GM11168 (cell line): ENCODE measurements around the gene RCCD1.

Experiments used
- in situ Hi-C: fragments of 300-500 bp; cut with MboI; formaldehyde crosslinking; loops from one replicate; pipeline ENCODE4 v1.12.0; 2022; ENCODE audit warnings: low sequenced_read_pairs; ENCODE audit not compliant: unreplicated experiment

RCCD1 gene

DNA sequence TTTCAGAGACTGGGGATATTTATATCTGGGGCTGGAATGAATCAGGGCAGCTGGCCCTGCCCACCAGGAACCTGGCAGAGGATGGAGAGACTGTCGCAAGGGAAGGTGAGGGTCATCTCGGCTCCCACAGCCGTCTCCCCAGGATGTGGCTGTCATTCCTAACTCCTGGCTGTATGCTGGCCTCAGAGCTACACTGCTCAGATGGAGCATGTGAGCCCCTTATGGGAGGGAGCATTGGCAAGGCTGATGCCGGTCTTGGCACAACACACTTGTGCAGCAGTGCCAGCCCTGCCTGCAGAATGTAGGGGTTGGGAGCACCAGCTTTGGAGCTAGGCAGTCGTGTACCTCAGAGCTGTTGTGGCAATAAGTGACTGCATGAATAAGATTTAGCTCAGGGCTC lies 5.2 kb downstream of the RCCD1 start:
- in situ Hi-C loops, result loop anchor here (10.0 kb wide), 1 partner anchor 75 kb away; no protein-coding TSS in a partner anchor

DNA sequence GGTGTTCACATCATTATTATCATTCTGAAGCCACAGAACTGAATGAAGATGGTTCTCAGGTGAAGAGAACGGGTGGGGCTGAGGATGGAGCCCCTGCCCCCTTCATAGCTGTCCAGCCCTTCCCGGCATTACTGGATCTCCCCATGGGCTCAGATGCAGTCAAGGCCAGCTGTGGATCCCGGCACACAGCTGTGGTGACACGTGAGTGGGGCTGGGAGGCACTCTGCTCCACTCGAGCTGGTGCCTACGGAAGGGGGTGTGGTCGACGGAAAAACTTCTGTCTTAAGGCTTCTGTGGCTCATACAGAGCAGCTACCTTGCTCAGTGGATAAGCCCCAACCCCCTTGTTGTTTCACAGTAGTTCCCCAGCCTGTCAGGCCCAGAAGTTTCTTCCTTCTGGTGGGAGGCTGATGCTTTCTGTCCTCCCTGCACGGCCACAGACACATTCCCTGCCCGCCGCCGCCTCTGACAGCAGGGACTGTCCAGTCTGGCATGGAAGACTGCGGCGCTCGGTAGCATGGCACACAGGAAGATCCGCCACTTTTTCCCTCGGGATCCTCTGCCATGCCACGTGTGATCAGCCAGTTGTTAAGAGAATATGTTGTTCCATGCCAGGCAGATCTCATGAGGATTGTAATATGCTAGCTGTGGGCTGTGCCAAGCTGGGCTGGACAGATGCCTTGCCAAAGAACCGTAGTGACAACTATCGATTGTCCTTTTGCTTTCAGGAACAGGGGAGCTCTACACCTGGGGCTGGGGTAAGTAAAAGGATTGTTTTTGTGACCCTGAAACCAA lies 5.8 kb downstream of the RCCD1 start:
- in situ Hi-C loops, result no loop called here

DNA sequence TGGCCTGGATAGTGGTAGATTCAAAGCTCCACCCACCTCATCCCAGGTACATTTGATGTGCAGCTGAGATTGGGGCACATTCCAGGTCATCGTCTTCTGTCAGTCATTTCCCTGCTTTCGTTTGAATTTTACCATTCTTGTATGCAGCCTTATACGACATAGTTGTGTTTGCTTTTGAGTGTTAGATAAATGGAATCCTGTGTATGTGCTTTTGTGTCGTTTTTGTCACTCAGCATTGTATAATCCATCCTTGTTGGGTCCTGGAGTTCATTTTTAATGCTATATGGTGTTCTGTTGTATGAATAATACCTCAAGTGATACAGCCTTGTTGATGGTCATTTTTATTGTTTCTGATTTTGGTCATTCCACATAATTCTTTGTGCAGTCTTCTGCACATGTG lies 7.3 kb downstream of the RCCD1 start:
- in situ Hi-C loops, result no loop called here

DNA sequence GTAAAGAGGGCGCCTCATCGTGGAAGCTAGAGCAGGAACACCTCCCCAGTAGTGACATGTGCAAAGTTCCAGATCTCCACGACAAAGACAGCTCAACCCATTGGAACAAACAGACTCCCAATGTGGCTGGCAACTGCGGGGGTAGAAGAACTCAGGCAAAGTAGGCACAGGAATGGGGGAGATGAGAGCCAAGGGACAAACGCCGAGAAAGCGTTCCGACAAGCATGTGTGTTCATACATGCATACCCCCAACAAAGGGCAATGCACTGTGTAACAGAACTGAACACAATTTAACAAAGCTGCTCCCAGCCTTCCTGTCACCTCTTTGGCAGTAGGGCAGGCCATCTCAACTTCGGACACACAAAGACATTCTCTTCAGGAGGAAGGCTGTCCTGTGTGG lies 11.6 kb downstream of the RCCD1 start:
- in situ Hi-C loops, result no loop called here

DNA sequence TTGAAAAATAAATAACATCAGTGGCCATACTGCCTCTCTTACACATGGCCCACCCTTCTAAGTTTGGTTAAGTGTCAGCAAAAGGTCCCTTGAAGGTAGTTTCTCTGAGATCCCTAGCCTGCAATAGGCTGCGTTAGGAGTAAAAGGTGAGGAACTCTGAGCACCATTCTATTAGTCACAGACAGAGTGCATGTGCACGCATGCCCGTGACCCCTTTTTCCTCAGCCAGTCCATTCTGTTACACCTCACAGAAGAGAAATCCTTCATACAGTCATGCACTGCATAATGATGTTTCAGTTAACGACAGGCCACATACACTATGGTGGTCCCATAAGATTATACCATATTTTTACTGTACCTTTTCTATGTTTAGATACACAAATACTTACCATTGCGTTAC lies 12.5 kb downstream of the RCCD1 start:
- in situ Hi-C loops, result no loop called here

DNA sequence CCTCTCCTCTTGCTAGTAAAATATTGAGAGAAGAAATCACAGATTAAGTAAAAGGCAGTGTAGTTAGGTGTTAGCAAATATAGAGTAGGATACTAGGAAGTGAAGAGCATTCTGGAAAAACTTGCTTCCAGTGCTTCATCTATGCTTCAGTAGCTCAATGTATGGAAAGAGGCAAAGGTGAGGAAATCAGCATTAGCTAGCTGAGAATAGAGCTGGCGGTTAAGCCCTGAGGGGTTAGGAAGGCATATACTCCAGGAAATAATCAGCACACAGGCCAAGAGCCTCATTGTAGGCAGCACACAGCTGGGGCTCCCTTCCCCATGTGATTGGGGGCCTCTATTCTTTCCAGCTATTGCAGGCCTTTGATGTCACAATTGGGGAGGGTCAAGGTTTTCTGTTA lies 13.8 kb downstream of the RCCD1 start:
- in situ Hi-C loops, result no loop called here

DNA sequence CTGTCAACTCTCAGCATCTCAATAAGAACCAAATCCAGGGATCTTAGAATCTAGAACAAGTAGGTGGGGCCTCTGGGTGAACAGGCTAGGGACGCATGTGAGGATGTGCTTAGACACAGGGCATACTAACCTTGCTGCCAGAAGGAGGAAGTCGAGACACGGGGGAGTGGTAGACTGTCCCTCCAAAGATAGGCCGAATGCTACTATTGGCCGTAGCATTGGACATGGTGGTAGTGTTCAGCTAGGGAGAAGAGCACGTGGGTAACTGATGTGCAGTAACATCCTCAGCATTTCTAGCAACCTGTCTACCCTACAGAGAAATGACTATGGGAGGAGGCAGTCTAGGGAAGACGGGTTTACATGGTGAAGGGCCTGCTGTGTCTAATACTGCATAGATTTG lies 15.6 kb downstream of the RCCD1 start:
- in situ Hi-C loops, result no loop called here

DNA sequence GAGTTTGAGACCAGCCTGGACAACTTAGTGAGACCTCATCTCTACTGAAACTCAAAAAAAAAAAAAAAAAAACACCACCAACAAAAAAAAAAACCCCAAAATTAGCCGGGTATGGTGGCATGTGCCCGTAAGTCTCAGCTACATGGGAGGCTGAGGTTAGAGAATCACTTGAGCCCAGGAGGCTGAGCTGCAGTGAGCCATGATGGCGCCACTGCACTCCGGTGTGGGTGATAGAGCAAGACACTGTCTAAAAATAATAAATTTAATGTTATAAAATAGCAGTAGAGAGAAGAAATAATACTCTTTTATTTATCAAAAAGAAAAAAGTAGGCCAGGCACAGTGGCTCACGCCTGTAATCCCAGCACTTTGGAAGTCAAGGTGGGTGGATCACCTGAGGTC lies 17.4 kb downstream of the RCCD1 start:
- in situ Hi-C loops, result no loop called here

DNA sequence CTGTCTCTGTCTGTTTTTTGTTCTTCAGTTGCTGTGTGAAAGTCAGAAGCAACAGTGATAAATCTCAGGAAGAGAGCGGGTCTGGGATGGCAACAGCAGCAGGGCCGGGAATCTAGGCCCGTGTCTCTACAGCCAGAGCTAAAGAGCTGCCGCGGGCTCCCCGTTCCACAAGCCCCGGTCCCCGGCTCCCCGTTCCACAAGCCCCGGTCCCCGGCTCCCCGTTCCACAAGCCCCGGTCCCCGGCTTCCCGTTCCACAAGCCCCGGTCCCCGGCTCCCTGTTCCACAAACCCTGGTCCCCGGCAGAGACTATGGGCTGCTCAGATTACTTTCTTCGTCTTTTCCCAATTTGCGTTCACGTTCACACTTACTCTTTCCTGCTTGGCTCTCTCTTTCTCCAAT lies 19.5 kb downstream of the RCCD1 start:
- in situ Hi-C loops, result no loop called here

DNA sequence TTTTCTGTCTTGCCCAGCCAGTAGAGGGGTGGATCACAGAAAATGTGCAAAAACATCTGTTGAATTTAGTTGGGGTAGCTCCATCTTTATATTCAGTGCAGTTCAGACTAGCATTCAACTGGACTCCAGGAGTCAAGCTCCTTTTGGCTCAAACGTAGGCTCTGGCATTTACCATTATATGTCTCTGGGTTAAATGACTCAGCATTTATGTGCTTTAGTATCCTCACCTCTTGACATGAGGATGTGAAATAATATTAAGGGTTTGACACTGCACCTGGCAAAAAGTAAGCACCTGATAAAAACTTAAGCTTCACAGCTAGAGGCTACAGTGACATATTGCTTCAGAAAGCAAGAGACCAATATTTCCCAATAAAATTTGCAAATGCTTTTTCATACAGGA lies 24.9 kb downstream of the RCCD1 start:
- in situ Hi-C loops, result no loop called here

DNA sequence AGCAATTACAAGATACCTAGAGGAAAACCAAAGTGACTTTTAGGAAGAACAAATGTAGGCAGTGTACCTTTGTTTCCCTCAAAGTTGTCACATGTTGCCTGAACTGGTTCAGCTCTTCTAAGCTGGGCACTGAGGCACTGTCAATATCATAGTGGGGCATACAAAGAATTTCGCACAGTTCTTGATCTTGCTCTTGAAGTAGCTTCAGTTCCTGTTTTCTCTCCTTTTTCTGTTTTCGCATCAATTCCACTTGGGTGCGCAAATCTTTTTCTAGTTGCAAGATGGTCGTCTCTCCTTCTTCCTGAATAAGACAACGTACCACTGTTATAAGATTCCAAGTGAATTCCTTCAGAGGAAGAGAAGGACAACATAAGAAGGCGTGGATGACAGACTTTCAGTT lies 27.0 kb downstream of the RCCD1 start:
- in situ Hi-C loops, result no loop called here

DNA sequence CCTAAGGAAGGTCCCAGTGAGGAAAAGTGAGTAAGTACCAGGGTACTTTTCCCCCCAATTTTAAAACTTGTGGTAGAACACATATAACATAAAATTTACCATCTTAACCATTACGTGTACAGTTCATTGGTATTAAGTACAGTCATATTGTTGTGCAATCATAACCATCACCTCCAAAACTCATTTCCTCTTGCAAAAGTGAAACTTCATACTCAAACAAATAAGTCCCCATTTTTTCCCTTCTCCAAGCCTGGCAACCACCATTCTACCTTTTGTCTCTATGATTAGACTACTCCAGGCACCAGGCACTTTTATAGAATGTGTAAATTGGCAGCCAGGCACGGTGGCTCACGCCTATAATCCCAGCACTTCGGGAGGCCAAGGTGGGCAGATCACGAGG lies 27.5 kb downstream of the RCCD1 start:
- in situ Hi-C loops, result no loop called here

DNA sequence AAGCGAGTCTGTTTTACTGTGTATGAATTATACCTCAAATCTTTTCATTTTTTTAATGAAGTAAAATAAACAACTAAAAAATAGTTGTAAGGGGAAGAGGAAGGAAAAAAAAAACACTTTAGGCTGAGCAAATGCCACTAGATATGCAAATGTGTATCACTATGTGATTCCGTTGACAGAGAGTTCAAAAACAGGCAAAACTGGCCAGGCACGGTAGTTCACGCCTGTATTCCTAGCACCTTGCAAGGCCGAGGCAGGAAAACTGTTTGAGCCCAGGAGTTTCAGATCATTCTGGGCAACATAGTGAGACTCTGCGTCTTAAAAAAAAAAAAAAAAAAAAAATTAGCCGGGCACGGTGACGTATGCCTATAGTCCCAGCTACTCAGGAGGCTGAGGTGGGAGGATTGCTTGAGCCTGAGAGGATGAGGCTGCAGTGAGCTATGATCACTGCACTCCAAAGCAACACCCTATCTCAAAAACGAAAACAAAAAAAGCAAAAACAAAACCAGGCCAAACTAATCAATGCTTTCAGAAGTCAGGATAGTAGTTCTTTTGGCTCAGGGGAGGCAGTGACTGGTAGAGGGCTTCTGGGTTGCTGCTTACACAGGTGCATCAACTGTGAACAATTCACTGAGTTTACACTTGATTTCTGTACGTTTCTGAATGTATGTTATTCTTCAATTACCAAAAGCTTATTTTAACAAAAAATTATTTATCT lies 32.3 kb downstream of the RCCD1 start:
- in situ Hi-C loops, result no loop called here

DNA sequence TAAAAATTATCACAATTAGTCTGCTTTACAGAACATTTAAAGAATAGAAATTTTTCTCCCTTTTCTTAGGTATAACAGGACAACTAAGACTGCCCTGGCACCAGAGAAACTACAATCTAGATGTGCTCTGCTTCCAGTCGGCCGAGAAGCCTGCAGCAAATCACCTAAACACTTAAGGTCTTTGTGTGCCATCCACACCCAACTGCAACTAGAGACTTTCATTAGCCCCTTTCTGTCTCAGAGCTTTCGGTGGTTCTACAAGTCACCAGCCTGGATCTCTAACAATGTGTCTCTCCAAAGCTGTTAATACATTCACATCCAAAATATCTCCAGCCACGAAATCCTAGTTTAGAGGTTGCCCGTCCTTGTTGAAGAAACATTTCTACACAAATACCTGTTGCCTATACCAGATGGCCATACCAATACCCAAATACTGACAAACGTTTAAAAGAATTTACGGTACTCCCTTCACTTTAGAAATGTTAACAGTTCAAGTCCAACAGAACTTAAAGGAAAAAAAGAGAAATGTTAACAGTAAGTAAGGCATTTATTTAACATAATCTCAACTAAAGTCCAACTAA lies 33.0 kb downstream of the RCCD1 start:
- in situ Hi-C loops, result no loop called here

DNA sequence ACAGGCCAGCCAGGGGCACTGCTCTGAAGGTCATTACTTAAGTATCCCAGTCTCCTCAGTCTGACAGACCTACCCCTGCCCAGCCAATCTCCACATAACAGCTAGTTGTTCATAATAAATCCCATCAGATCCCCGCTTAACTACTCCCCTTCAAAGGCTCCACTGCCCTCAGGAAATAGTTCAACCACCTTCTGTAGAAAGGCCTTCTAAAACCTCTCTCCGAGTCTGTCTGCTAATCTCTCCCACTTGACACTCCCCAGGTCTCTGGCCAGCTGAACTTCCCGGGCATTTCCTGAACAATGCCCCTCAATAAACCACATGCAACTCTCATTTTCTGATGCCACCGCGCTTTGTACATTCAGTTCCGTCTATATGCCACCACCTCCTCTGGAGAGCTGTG lies 33.6 kb downstream of the RCCD1 start:
- in situ Hi-C loops, result no loop called here

DNA sequence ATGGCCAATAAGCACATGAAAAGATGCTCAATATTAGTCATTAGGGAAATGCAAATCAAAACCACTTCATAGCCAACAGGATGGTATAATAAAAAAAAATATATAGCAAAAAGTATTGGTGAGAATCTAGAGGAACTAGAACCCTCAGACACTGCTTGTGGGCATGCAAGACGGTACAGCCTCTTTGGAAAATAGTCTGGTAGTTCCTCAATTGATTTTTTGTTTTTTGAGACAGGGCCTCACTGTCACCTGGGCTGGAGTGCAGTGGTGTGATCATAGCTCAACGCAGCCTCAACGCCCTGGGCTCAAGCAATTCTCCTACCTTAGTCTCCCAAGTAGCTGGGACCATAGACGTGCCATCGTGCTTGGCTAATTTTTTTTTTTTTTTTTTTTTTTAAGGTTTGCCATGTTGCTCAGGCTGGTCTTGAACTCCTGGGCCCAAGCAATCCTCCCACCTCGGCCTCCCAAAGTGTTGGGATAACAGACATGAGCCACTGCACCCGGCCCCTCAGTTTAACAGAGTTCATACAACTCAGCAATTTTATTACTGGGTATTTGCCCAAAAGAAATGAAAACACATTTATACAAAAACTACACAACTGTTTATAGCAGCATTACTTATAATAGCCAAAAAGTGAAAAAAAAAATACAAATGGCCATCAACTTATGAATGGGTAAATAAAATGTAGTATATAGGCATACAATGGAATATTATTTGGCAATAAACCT lies 34.5 kb downstream of the RCCD1 start:
- in situ Hi-C loops, result no loop called here

DNA sequence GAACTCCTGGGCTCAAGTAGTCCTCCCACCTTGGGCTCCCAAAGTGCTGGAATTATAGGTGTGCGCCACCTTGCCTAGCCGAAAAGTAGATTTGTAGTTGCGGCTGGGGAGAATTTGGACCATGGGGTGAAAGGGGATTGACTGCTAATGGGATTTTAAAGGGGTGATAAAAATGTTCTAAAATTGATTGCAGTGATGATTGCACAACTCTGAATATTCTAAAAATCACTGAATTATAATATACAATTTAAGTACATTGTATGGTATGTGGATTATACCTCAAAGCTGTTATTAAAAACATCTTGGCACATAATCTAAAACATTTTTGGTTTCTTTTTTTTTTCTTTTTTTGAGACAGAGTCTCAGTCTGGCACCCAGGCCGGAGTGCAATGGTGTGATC lies 35.8 kb downstream of the RCCD1 start:
- in situ Hi-C loops, result no loop called here

DNA sequence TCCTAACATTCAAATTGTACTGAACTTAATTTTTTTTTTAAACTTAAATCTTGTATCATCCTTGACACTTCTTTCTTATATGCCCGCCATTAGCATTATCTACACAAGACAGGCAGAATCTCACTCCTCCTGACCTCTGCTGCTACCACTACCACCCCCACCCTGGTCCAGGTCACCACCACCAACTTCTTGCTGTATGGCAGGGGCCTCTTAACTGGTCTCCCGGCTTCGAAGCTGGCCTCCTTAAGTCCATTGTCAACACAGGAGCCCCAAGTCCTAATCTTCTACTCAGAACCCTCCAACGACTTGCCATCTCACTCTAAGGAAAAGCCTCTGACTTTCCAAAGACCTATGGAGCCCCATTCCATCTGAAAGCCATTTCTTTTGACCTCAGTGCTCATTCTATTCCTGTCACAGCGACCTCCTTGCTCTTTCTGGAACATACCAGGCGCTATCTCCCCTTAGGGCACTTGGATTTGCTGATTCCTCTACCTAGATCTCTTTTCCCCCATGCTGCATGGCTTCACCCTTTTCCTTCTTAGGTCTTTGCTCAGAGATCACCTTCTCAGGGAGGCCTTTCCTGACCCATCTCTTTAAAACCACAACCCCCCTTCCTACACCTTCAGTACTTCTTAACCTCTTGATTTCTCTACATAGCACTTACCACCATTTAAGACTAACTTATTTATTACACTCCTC lies 37.1 kb downstream of the RCCD1 start:
- in situ Hi-C loops, result no loop called here

DNA sequence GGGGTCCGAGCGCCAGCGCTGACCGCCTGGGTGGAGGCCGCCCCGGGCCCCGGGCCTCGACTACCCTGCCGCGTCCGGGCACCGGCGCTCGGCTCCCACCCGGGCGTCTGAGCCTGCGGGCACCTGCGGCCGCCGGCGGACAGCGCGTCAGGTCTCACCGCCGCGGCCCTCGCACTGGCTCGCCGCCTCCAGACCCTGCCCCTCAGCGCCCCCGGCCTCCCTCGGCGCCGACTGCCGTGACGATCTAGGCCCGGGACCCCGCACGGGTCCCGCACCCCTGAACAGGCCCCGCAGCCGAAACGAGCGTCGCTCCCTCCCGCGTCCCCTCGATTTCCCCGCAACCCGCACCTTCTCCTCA lies 39.4 kb downstream of the RCCD1 start:
- in situ Hi-C loops, result no loop called here
